HG03064 (cell line): Measurements from ENCODE around the gene MTX1.

Experiments
- ATAC-seq: cut with Tn5 transposase; IDR thresholded peaks from one replicate; pipeline ENCODE4 v1.9.1; 2021; ENCODE audit warnings: low read depth; ENCODE audit not compliant: unreplicated experiment

Gene MTX1

GRCh38 chr1:155255243-155256007 lies 46.9 kb downstream of the MTX1 start, which contains the start of gene ENTREP3:
ENTREP3 (minus strand) TSS chr1:155255483; CDS start chr1:155254877, 606 bp downstream.
- no peak for ATAC-seq

- no peak for ATAC-seq
These were observed 47.8 kb downstream of the MTX1 start for GRCh38 chr1:155256058-155256852.

- ATAC-seq = no peak
These were observed 51.8 kb downstream of the MTX1 start for GRCh38 chr1:155260276-155260675.

- ATAC-seq = peak; percentile 10
These were observed 53.0 kb downstream of the MTX1 start for GRCh38 chr1:155261493-155261851.

GRCh38 chr1:155261852-155262673 lies 53.6 kb downstream of the MTX1 start, which contains the start of gene SCAMP3:
SCAMP3 (minus strand) TSS chr1:155262360; CDS start chr1:155262151, 209 bp downstream.
- ATAC-seq = peak; percentile 84

- no peak for ATAC-seq
These were observed 54.6 kb downstream of the MTX1 start for GRCh38 chr1:155263067-155263466.
